ENCODE measurements around the gene ADAM12. TPM values are rescaled to one million over a fixed set of nuclear protein-coding genes. Genes with fewer than 3 reads are reported as not detected.

ADAM12 gene
- total RNA-seq, 2 donors from 2014 or later: 0.14 to 1.9 TPM

- Histone ChIP-seq H3K27ac (no peak overlapping the region), H3K9me3 (no peaks in the 10 kb centered on the region), H3K36me3 (no peaks in the 10 kb centered on the region), H3K27me3 (replicated peaks; ENCODE audit: insufficient read depth) (no peaks in the 10 kb centered on the region), H3K4me1 (replicated peaks) (peaks cover 5% of the 10 kb centered on the region), H3K4me3 (no peak overlapping the region)
- TF ChIP-seq CTCF (IDR thresholded peaks at IDR 0.05): no peak
- no peak for TF ChIP-seq POLR2A (IDR thresholded peaks at IDR 0.05)
- no peak for TF ChIP-seq POLR2AphosphoS5 (IDR thresholded peaks at IDR 0.05)
- DNase-seq (ENCODE audit: low spot score): no peak
- intact Hi-C loops (cut with DNase I): no loop called here
- 95% methylated on average over 5 of the region's 5 CpGs for WGBS
Observed at GRCh38 chr10:126218174-126218573, 170.1 kb downstream of the ADAM12 start.

- no peak for TF ChIP-seq CTCF (IDR thresholded peaks at IDR 0.05)
- TF ChIP-seq POLR2A (IDR thresholded peaks at IDR 0.05): no peak
- TF ChIP-seq POLR2AphosphoS5 (IDR thresholded peaks at IDR 0.05): no peak
- intact Hi-C loops (cut with DNase I): no loop called here
- 21% methylated on average over 4 of the region's 4 CpGs for WGBS
- H3K27ac ChIP-seq: no peak overlapping the region
- no peaks in the 10 kb centered on the region for H3K27me3 ChIP-seq (replicated peaks; ENCODE audit: insufficient read depth)
- H3K36me3 ChIP-seq: no peaks in the 10 kb centered on the region
- no peak overlapping the region for H3K4me3 ChIP-seq
- H3K4me1 ChIP-seq (replicated peaks): peaks cover 5% of the 10 kb centered on the region
- no peak for DNase-seq (ENCODE audit: low spot score)
- no peaks in the 10 kb centered on the region for H3K9me3 ChIP-seq
Observed at GRCh38 chr10:126216632-126216961, 171.7 kb downstream of the ADAM12 start.

- WGBS: 12% methylated on average over 11 of the region's 11 CpGs
- H3K27ac ChIP-seq: no peak overlapping the region
- no peaks in the 10 kb centered on the region for H3K27me3 ChIP-seq (replicated peaks; ENCODE audit: insufficient read depth)
- peaks cover 5% of the 10 kb centered on the region for H3K4me1 ChIP-seq (replicated peaks)
- no peaks in the 10 kb centered on the region for H3K36me3 ChIP-seq
- intact Hi-C loops (cut with DNase I): no loop called here
- TF ChIP-seq POLR2AphosphoS5 (IDR thresholded peaks at IDR 0.05) (no peak), CTCF (IDR thresholded peaks at IDR 0.05) (no peak), POLR2A (IDR thresholded peaks at IDR 0.05) (no peak)
- no peak for DNase-seq (ENCODE audit: low spot score)
- H3K4me3 ChIP-seq: no peak overlapping the region
- H3K9me3 ChIP-seq: no peaks in the 10 kb centered on the region
Observed at GRCh38 chr10:126215746-126216631, 172.3 kb downstream of the ADAM12 start.

- 95% methylated on average over 8 of the region's 8 CpGs for WGBS
- Histone ChIP-seq H3K4me1 (replicated peaks) (peaks cover 5% of the 10 kb centered on the region), H3K4me3 (no peak overlapping the region), H3K36me3 (no peaks in the 10 kb centered on the region), H3K27ac (no peak overlapping the region), H3K9me3 (no peaks in the 10 kb centered on the region), H3K27me3 (replicated peaks; ENCODE audit: insufficient read depth) (no peaks in the 10 kb centered on the region)
- DNase-seq (ENCODE audit: low spot score): no peak
- intact Hi-C loops (cut with DNase I): no loop called here
- TF ChIP-seq CTCF (IDR thresholded peaks at IDR 0.05): no peak
- TF ChIP-seq POLR2AphosphoS5 (IDR thresholded peaks at IDR 0.05): no peak
- no peak for TF ChIP-seq POLR2A (IDR thresholded peaks at IDR 0.05)
Observed at GRCh38 chr10:126214679-126215078, 173.6 kb downstream of the ADAM12 start.

GRCh38 chr10:126214021-126214420 is 174.3 kb downstream of the ADAM12 start:
- H3K4me1 ChIP-seq (replicated peaks): peaks cover 5% of the 10 kb centered on the region
- H3K36me3 ChIP-seq: no peaks in the 10 kb centered on the region
- WGBS: 80% methylated on average over 6 of the region's 6 CpGs
- H3K27ac ChIP-seq: no peak overlapping the region
- no peak overlapping the region for H3K4me3 ChIP-seq
- DNase-seq (ENCODE audit: low spot score): no peak
- intact Hi-C loops (cut with DNase I): no loop called here
- no peak for TF ChIP-seq POLR2A (IDR thresholded peaks at IDR 0.05)
- TF ChIP-seq CTCF (IDR thresholded peaks at IDR 0.05): no peak
- TF ChIP-seq POLR2AphosphoS5 (IDR thresholded peaks at IDR 0.05): no peak
- no peaks in the 10 kb centered on the region for H3K9me3 ChIP-seq
- no peaks in the 10 kb centered on the region for H3K27me3 ChIP-seq (replicated peaks; ENCODE audit: insufficient read depth)

Data from prostate gland (tissue), 2 donors.